GM12878 (cell line): ENCODE results near the gene GEMIN2. TPM values are rescaled to one million over a fixed set of nuclear protein-coding genes. Genes with fewer than 3 reads are reported as not detected.

Experiments
- ATF2 ChIP-seq: IDR thresholded peaks from 2 replicates; pipeline ENCODE4 v1.6.1; 2012; ENCODE audit warnings: low read length, inconsistent platforms
- BACH1 ChIP-seq: fragments of 450-650 bp; IDR thresholded peaks from 2 replicates; pipeline ENCODE4 v1.6.1; 2017; ENCODE audit warnings: mild to moderate bottlenecking, borderline replicate concordance
- CREM ChIP-seq: IDR thresholded peaks from 2 replicates; pipeline ENCODE4 v1.6.1; 2014; ENCODE audit warnings: antibody characterized with exemption, low read depth
- E4F1 ChIP-seq: fragments of 450-650 bp; IDR thresholded peaks from 2 replicates; pipeline ENCODE4 v1.6.1; 2018; ENCODE audit warnings: borderline replicate concordance, mild to moderate bottlenecking; ENCODE audit not compliant: partially characterized antibody
- ESRRA ChIP-seq: IDR thresholded peaks from 2 replicates; pipeline ENCODE4 v1.6.1; 2012; ENCODE audit warnings: mild to moderate bottlenecking, low read length, improper control_type of control experiment
- HDAC2 ChIP-seq: fragments of 200-600 bp; sonication (generic); IDR thresholded peaks from 2 replicates; pipeline ENCODE4 v1.6.1; 2017
- KAT2A ChIP-seq: conservative IDR thresholded peaks from 2 replicates; pipeline ENCODE4 v1.6.1; 2011; ENCODE audit warnings: low read depth, low read length; ENCODE audit not compliant: control insufficient read depth
- MEF2B ChIP-seq: fragments of 450-650 bp; IDR thresholded peaks from 2 replicates; pipeline ENCODE4 v1.6.1; 2018; ENCODE audit warnings: mild to moderate bottlenecking, moderate library complexity; ENCODE audit not compliant: partially characterized antibody, poor library complexity, severe bottlenecking
- MLLT1 ChIP-seq: fragments of 450-650 bp; IDR thresholded peaks from 2 replicates; pipeline ENCODE4 v1.6.1; 2016; ENCODE audit warnings: mild to moderate bottlenecking
- NFYA ChIP-seq: IDR thresholded peaks from 2 replicates; pipeline ENCODE4 v1.6.1; 2011; ENCODE audit warnings: low read depth, mild to moderate bottlenecking, low read length, improper control_type of control experiment, borderline replicate concordance
- RELB ChIP-seq: fragments of 450-650 bp; IDR thresholded peaks from 2 replicates; pipeline ENCODE4 v1.6.1; 2017; ENCODE audit warnings: low read depth, mild to moderate bottlenecking, moderate library complexity
- SKIL ChIP-seq: fragments of 450-650 bp; IDR thresholded peaks from 2 replicates; pipeline ENCODE4 v1.6.1; 2017; ENCODE audit warnings: mild to moderate bottlenecking, low read depth, inconsistent platforms; ENCODE audit not compliant: poor library complexity, severe bottlenecking
- SREBF1 ChIP-seq: IDR thresholded peaks from 2 replicates; pipeline ENCODE4 v1.6.1; 2012; ENCODE audit warnings: mild to moderate bottlenecking, low read length
- TAF1 ChIP-seq: IDR thresholded peaks from 2 replicates; pipeline ENCODE4 v1.6.1; 2011; ENCODE audit warnings: mild to moderate bottlenecking, low read depth, low read length, borderline replicate concordance
- YY1 ChIP-seq: IDR thresholded peaks from 2 replicates; pipeline ENCODE4 v1.6.1; 2011; ENCODE audit warnings: low read depth, mild to moderate bottlenecking, low read length
- ZNF274 ChIP-seq: IDR thresholded peaks from one replicate; pipeline ENCODE4 v1.8.0; 2011; ENCODE audit not compliant: insufficient read length, insufficient read depth
- polyA plus RNA-seq, 11 experiments: library from polyadenylated mRNA; depleted of rRNA in 4 of 11; unstranded in 6 of 11; stranded (reverse) in 5 of 11; fragments of >200 nt; fragmentation: Nextera tagmentation in 4 of 11; fragmentation: Illumina TruSeq in 1 of 11; extraction: Ambion mirVana in 4 of 11; extraction: Trizol in 1 of 11; gene quantifications; 1 replicate in 1 of 11; 2 replicates in 10 of 11; pipeline versions ENCODE4 v1.2.1 to v1.2.3, GENCODE V29; 2011 to 2016; ENCODE audit warnings: inconsistent platforms in 2 of 11, missing spikeins in 2 of 11, low read depth in 1 of 11
- total RNA-seq, 4 experiments: library from RNA; depleted of rRNA in 3 of 4; stranded (reverse); fragments of >200 nt in 3 of 4; fragmentation: Illumina TruSeq in 1 of 4; extraction: Trizol in 1 of 4; gene quantifications; 2 replicates each; pipeline versions ENCODE4 v1.2.1 to v1.2.3, GENCODE V29; 2013 to 2021
- TF ChIP-seq, protein P1 (sequence below): IDR thresholded peaks from 2 replicates; pipeline ENCODE4 v1.6.1; 2011; ENCODE audit warnings: low read depth, mild to moderate bottlenecking, low read length, moderate library complexity, borderline replicate concordance; ENCODE audit errors: extremely low read depth

The GEMIN2 gene
- total and polyA plus RNA-seq, 10 of the 15 experiments (the other 5 are each of a cell fraction or from before 2014, with no cell fraction given): 25.9 to 69.3 (median 46.1) TPM

DNA sequence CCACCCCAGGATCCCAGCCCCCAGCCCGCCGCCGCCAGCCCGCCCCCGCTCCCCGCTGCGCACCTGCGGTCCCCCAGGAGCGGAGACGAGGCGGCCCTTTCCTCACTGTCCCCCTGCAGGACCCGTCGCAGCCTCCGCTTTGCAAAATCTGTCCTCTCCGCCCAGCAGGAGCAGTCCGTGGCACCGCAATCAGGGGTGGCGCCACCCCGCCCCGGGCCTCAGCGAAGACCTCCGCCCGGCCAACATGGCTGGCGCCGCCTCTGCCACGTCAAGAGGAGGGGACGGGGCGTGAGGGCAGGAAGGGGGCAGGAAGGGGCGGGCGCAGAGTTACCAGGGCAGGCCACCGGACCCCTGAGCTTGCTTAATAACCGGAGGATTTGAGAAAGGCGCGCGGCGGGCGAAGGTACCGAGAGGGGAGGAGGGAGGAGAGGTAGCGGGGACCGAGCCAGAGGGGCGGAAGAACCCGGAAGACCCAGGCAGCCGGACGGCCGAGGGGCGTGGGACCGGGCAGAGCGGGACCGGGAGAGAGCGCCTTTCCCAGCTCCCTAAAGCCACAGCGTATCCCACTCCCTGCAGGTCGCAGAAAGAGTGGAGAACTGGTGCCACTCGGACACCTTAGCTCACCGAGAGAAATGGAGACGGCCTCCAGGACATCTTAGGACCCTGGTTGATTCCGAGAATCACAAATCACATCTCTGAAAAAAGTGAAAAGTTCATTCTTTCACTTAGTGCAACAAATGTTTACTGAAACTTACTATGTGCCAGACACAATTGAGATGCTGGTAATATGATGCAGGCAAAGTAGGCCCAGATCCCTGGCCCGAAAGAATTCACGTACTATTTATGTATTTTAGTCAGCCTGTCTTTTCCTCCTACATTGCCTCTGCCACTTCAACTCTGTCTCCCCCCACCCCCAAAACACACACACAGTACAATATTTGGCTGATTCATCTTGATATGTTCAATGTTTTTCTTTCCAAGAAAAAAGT, 10.9 kb upstream of the GEMIN2 start, which contains the start of gene SEC23A (continued):
- TF ChIP-seq E4F1: peak; percentile 64
- TF ChIP-seq SREBF1: 0 out of 2 replicates have a peak, but pooled peaks have one; percentile 16
- TF ChIP-seq KAT2A: no peak
- TF ChIP-seq TAF1: peak; percentile 75; the same call in 1 of the 2 replicates
- no peak for TF ChIP-seq HDAC2
- TF ChIP-seq YY1: peak; percentile 93
- no peak for TF ChIP-seq ZNF274
- TF ChIP-seq NFYA: no peak
- no peak for TF ChIP-seq MEF2B
- peak; percentile 74 for TF ChIP-seq CREM
- no peak for TF ChIP-seq SKIL
- TF ChIP-seq ESRRA: no peak
- no peak; the same call in 1 of the 2 replicates for TF ChIP-seq BACH1
- TF ChIP-seq MLLT1: peak; percentile 44; the same call in 1 of the 2 replicates
- TF ChIP-seq ATF2: no peak
- TF ChIP-seq, protein P1, sequence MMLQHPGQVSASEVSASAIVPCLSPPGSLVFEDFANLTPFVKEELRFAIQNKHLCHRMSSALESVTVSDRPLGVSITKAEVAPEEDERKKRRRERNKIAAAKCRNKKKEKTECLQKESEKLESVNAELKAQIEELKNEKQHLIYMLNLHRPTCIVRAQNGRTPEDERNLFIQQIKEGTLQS: no peak
- peak; percentile 68 for TF ChIP-seq RELB
